Activated naive CD4-positive, alpha-beta T cell treated with anti-CD3 and anti-CD28 coated beads, Interleukin-2, amount 50 U/mL, for 16 hours (primary cell): Measurements from ENCODE around the gene KIRREL1.

Experiments
- DNase-seq: peaks from one replicate; pipeline ENCODE4 v3.0.0-alpha.2; 2020

Gene KIRREL1

GRCh38 chr1:157975228-157975950 is 18.1 kb upstream of the KIRREL1 start:
- no peak for DNase-seq

DNA sequence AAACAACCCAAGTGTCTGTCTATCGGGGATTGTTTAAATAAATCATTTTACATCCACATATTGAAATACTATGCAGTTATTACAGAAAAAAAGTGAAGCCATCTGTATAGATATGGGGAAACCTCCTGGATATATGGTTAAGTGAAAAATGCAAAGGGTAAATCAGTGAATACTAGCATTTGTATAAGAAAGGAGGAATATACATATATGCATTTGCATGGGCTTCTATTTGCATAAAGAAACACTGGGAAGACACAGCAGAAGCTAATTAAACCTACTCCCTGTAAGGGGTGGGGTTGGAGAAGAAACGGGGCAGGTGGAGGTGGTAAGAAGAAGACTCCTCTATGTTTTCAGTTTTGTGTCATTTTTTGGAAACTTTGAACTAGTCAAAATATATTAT is 16.6 kb upstream of the KIRREL1 start:
- DNase-seq: no peak

DNA sequence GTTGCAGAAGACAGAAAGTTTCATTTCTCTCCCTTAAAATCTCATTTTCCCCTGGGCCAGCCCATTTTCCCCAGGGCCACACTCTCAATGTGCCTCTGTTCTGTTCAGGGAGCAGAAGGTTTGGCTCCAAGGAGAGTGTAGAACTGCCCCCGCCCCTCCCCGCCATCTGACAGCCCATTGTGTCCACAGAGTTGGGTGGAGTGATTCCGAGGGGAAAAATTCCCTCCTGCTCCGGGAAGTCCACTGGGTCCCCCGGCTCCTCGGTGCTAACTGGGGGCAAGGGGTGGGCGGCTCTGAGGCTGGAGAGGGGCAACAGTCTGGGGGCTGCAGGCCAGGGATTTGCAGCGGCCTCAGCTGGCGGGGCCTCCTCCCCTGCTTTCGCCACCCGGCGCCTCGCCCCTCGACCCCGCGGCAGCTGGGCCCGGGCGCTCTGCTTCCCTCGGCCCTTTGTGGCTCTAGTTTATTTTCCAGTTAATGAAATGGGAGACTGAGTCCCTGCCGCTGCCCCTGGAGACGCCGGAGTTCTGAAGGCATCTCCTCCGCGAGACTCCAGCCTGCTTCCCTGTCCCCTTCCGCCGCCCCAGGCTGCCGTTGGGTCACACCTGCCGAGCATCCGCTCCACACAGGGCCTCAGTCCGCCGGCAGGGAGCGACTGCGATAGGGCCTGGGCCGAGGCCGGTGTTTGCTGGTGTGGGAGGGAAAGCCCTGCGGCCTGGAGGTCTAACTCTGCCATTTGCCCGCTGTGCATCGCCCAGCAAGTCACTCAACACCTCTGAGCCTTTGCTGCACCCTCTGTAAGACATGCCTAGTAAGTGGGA is 14.7 kb upstream of the KIRREL1 start:
- DNase-seq: no peak

- DNase-seq: no peak
Measured at GRCh38 chr1:157982136-157982535, 11.3 kb upstream of the KIRREL1 start.

- no peak for DNase-seq
Measured at GRCh38 chr1:157983787-157984186, 9.7 kb upstream of the KIRREL1 start.

DNA sequence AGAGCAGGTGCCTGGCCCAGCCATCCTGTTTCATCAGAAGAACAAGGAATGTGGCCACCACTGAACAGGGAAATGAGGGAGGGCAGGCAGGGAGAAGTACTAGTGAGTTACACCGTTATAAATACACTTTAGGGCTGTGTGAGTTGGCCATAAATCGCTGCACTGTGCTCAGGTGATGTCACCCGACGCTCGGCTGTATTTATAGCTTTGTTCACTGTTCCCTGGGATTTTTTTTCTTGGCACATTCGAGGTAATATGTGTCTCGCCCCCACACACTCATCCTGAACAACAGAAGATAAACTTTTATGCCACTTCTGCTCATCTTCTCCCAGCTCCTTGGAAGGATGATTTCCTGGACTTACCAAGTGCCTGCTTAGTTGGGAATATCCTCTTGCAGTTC is 9.0 kb upstream of the KIRREL1 start:
- no peak for DNase-seq

- DNase-seq: no peak
Measured at GRCh38 chr1:157985473-157985872, 8.0 kb upstream of the KIRREL1 start.

DNA sequence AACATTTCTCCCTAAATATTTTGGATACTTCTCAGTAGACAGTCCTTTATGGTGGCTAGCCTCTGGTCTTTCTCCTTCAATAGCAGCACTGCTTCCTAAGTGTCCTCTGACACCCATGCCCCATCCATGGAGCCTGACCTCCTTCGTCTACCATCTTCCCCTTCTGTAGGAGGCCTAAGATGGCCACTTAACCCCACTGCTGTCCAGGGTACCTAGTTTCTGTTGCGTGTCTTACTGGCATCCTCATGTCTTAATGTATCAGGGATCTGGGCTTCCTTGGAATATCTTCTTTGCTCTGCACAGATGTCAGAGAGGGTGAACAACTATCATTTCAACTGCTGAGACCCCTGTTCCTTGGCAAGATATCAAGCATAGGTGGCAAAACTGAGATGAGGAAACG is 5.4 kb upstream of the KIRREL1 start:
- no peak for DNase-seq

GRCh38 chr1:157992031-157992832 is 1.2 kb upstream of the KIRREL1 start:
- peak; percentile 30 for DNase-seq

DNA sequence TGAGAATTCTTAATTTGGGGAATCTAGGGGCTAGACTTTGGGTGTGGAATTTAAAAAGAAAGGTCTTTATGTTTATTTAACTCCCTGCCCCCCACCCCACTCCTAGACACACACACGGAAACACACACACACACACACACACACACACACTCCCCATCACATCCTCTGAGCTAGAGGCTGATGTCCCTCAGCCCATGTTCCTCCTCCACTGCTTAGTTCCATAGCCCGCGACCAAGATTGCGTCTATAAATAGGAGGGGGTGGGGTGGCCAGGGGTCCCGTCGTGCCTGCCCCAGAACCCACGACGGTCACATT is 655 bp upstream of the KIRREL1 start:
- DNase-seq: no peak

DNA sequence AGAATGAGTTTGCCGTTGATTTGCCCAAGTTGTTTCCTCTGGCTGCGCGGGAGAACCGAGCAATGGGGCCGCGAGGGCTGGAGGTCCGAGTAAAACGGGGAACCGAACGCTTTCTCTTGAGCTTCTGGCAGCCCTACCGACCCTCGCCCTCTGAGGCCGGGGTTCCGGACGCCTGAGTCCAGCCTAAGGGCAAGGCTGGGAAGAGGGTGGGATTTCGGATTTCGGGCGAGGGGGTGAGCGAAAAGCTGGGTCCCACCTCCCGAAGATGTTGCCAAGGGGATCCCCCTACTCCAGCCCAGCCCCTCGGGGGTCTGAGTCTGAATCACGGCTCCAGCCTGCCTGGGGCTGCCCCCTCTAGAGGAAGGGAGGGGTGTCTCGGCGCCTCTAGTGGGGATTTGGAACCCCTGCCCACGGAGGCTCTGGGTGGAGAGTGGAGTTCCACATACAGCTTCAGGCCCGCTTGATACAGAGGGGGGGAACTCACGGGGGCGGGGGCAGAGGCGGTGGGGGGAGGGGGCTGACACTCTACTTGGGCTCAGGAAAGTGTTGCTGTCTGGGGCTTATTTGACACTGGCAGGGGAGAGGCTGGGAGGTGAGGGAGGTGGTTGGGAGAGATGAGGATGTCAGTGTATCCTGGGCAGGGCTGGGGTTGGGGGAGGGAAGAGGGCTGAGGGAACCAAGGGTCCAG is 617 bp downstream of the KIRREL1 start:
- DNase-seq: no peak

GRCh38 chr1:157994704-157995582 is 1.5 kb downstream of the KIRREL1 start:
- no peak for DNase-seq

GRCh38 chr1:157995583-157996169 is 2.2 kb downstream of the KIRREL1 start:
- DNase-seq: no peak

- no peak for DNase-seq
Measured at GRCh38 chr1:157996433-157996832, 3.0 kb downstream of the KIRREL1 start.

DNA sequence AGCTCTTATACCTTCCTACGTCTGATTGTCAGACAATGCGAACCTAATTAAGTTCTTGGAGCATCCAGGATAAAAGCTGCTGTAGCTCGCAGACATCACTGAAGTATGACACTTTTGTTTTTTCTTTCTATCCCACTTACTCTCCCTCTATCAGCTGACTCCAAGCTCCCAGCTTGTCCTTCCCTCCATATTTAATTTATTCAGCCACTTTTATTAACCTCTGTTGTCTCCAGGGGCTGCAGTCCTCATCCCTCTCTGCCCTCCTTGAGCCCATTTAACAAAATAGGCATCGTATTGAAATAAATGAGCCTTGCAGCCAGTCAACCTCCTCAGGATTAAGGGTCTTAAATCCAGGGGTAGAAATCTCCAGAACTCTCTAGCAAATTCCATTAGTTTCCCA is 7.1 kb downstream of the KIRREL1 start:
- DNase-seq: no peak

- DNase-seq: no peak
Measured at GRCh38 chr1:158002022-158002630, 8.7 kb downstream of the KIRREL1 start.

- no peak for DNase-seq
Measured at GRCh38 chr1:158002631-158003405, 9.4 kb downstream of the KIRREL1 start.

DNA sequence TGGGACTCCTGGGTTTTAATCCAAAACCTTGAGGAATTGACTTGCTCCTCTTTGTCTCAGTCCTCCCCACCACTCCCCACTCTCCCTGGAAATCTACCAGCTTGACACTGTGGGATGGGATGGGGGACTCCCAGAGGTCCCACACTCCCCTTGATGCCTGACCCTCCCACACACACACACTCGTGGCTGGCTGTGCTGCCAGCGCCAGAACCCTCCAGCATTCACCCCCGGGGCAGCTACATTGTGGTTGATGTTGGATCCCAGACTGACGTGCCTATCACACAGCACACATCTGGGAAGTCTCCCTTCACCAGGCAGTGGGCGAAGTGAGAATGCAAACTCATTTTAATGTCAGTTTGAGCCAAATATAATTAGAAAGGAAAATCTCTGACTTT is 10.0 kb downstream of the KIRREL1 start:
- DNase-seq: no peak

DNA sequence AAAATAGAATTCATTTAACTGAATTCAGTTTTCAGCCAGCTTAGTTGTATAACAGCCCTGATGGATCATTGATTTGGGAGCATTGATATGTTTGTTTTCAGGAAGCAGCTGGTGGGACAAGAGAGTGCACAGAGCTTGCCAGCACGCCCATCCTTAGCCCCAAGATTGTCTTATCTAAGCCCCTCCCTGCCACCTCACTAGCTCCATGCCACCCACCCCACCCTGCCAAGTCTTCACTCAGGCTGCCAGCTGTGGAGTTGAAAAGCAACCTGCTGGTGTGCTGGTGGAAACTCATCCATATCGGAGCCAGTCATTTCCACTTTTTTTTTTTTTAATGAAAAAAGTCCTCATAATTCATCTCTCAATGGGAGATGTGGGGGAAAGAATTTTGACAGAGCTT is 11.8 kb downstream of the KIRREL1 start:
- no peak for DNase-seq

GRCh38 chr1:158007180-158007579 is 13.7 kb downstream of the KIRREL1 start:
- DNase-seq: no peak
